Activated CD4-positive, CD25-positive, alpha-beta regulatory T cell (primary cell): Measurements from ENCODE around the gene KLHL34.

Experiments used
- DNase-seq, 4 experiments: peaks; one replicate each; lab custom pipeline; 2025; lab: John Stamatoyannopoulos, UW

The KLHL34 gene

GRCh38 chrX:21656587-21657317 lies 1.4 kb downstream of the KLHL34 start:
- no peak for DNase-seq

GRCh38 chrX:21655901-21656586 lies 2.1 kb downstream of the KLHL34 start:
- DNase-seq = no peak

- no peak for DNase-seq
Measured at GRCh38 chrX:21645886-21646285, 12.2 kb downstream of the KLHL34 start.

GRCh38 chrX:21645431-21645830 lies 12.7 kb downstream of the KLHL34 start:
- DNase-seq = no peak

GRCh38 chrX:21639775-21640174 lies 18.4 kb downstream of the KLHL34 start:
- DNase-seq = no peak

GRCh38 chrX:21638311-21638710 lies 19.8 kb downstream of the KLHL34 start:
- no peak for DNase-seq

GRCh38 chrX:21632027-21632426 lies 26.1 kb downstream of the KLHL34 start:
- DNase-seq = no peak

GRCh38 chrX:21623778-21624501 lies 34.2 kb downstream of the KLHL34 start:
- DNase-seq = no peak

GRCh38 chrX:21620234-21620633 lies 37.9 kb downstream of the KLHL34 start:
- DNase-seq = no peak

- no peak for DNase-seq
Measured at GRCh38 chrX:21616386-21616785, 41.7 kb downstream of the KLHL34 start.

- DNase-seq = no peak
Measured at GRCh38 chrX:21612154-21612553, 46.0 kb downstream of the KLHL34 start.

GRCh38 chrX:21610168-21610567 lies 48.0 kb downstream of the KLHL34 start:
- DNase-seq = no peak

- DNase-seq = no peak
Measured at GRCh38 chrX:21606002-21606401, 52.1 kb downstream of the KLHL34 start.
